K562 (cell line): ENCODE data around the gene SAMD8.

ENCODE experiments used
- ARID1B ChIP-seq: fragments of 450-650 bp; IDR thresholded peaks from 2 replicates; pipeline ENCODE4 v1.6.1; 2016; ENCODE audit warnings: antibody characterized with exemption, mild to moderate bottlenecking, inconsistent platforms
- CREB1 ChIP-seq, 2 experiments: sonication (generic) in 1 of 2; formaldehyde crosslinking in 1 of 2; IDR thresholded peaks; 2 replicates each; pipeline versions ENCODE4 v1.6.1 to v1.8.0; 2012 to 2022; ENCODE audit warnings: inconsistent platforms in 1 of 2, mild to moderate bottlenecking in 1 of 2, missing genetic modification reagents in 1 of 2, moderate library complexity in 1 of 2
- ESRRA ChIP-seq: fragments of 450-650 bp; IDR thresholded peaks from 2 replicates; pipeline ENCODE4 v1.6.1; 2014; ENCODE audit warnings: low read depth, mild to moderate bottlenecking, moderate library complexity, borderline replicate concordance
- ETV5 ChIP-seq: sonication (generic); formaldehyde crosslinking; IDR thresholded peaks from 2 replicates; pipeline ENCODE4 v1.4.0; 2020; ENCODE audit warnings: low read depth, mild to moderate bottlenecking, missing genetic modification reagents
- MLX ChIP-seq, 2 experiments: fragments of 450-650 bp in 1 of 2; sonication (generic) in 1 of 2; formaldehyde crosslinking; conservative IDR thresholded peaks; 2 replicates each; pipeline versions ENCODE4 v1.4.0 to v1.8.1; 2020 to 2022; ENCODE audit warnings: mild to moderate bottlenecking in 1 of 2, missing genetic modification reagents in 1 of 2
- NFE2L1 ChIP-seq: fragments of 450-650 bp; IDR thresholded peaks from 2 replicates; pipeline ENCODE4 v1.6.1; 2016; ENCODE audit warnings: missing genetic modification characterization, low read depth, mild to moderate bottlenecking, missing compliant biosample characterization, moderate library complexity, borderline replicate concordance
- POLR2AphosphoS5 ChIP-seq: IDR thresholded peaks from 2 replicates; pipeline ENCODE4 v1.6.1; 2011; ENCODE audit warnings: mild to moderate bottlenecking, low read depth, low read length, moderate library complexity; ENCODE audit not compliant: control insufficient read depth, insufficient read depth
- REST ChIP-seq, 2 experiments: fragments of 450-650 bp; formaldehyde crosslinking in 1 of 2; IDR thresholded peaks; 2 replicates each; pipeline versions ENCODE4 v1.4.0 to v1.6.1; 2014 to 2020; ENCODE audit warnings: mild to moderate bottlenecking in 2 of 2, borderline replicate concordance in 1 of 2, low read depth in 1 of 2
- TCF7 ChIP-seq: sonication (generic); IDR thresholded peaks from 2 replicates; pipeline ENCODE4 v1.6.1; 2016; ENCODE audit warnings: antibody characterized with exemption, borderline replicate concordance
- TEAD2 ChIP-seq: fragments of 450-650 bp; IDR thresholded peaks from 2 replicates; pipeline ENCODE4 v1.6.1; 2016; ENCODE audit warnings: missing genetic modification characterization, control low read depth, missing compliant biosample characterization
- YY1 ChIP-seq, 3 experiments: IDR thresholded peaks; 2 replicates each; pipeline ENCODE4 v1.6.1; 2011; ENCODE audit warnings: low read length in 2 of 3, mild to moderate bottlenecking in 2 of 3, moderate library complexity in 2 of 3, borderline replicate concordance in 1 of 3, control low read depth in 1 of 3, low read depth in 1 of 3; ENCODE audit not compliant: insufficient read depth in 3 of 3, insufficient replicate concordance in 2 of 3, control insufficient read depth in 1 of 3, insufficient read length in 1 of 3; ENCODE audit errors: extremely low read depth in 1 of 3
- TF ChIP-seq, protein P1 (sequence below): sonication (generic); formaldehyde crosslinking; IDR thresholded peaks from 2 replicates; pipeline ENCODE4 v1.8.0; 2022; ENCODE audit warnings: mild to moderate bottlenecking, missing genetic modification reagents
- TF ChIP-seq, protein P2 (sequence below): sonication (generic); formaldehyde crosslinking; IDR thresholded peaks from 2 replicates; pipeline ENCODE4 v1.4.0; 2020; ENCODE audit warnings: mild to moderate bottlenecking, missing genetic modification reagents
- TF ChIP-seq, protein P3 (sequence below), 3 experiments: IDR thresholded peaks in 2 of 3; conservative IDR thresholded peaks in 1 of 3; 2 replicates each; pipeline ENCODE4 v1.5.1; 2011 to 2012; ENCODE audit warnings: low read length in 3 of 3, mild to moderate bottlenecking in 3 of 3, control low read depth in 2 of 3, improper control_type of control experiment in 1 of 3, inconsistent platforms in 1 of 3, low read depth in 1 of 3, mixed read lengths in 1 of 3, moderate library complexity in 1 of 3; ENCODE audit not compliant: insufficient read depth in 2 of 3

DNA sequence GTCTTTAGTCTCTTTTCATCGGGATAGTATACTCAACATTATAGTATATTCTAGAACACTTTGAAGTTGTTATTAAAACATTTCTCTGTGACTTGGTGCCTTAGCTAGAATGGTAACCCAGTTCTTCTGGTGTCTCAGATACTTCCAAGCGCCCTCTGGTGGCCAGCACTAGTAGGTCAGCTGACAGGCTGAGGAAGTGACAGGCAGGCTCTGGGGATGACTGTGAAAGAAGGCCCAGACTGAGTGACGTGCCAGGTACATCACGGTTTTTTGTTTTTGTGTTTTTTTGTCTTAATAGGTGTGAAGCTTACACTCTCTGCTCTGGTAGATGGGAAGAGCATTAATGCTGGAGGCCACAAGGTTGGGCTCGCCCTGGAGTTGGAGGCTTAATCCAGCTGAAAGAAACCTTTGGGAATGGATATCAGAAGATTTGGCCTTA lies 119.2 kb downstream of the SAMD8 start:
- TF ChIP-seq, protein P1, sequence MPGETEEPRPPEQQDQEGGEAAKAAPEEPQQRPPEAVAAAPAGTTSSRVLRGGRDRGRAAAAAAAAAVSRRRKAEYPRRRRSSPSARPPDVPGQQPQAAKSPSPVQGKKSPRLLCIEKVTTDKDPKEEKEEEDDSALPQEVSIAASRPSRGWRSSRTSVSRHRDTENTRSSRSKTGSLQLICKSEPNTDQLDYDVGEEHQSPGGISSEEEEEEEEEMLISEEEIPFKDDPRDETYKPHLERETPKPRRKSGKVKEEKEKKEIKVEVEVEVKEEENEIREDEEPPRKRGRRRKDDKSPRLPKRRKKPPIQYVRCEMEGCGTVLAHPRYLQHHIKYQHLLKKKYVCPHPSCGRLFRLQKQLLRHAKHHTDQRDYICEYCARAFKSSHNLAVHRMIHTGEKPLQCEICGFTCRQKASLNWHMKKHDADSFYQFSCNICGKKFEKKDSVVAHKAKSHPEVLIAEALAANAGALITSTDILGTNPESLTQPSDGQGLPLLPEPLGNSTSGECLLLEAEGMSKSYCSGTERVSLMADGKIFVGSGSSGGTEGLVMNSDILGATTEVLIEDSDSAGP: no peak
- TF ChIP-seq ESRRA (no peak), MLX (CRISPR knock-in tag; conservative IDR thresholded peaks at IDR 0.05) (no peak), NFE2L1 (no peak), TCF7 (no peak), ETV5 (CRISPR knock-in tag) (no peak), ARID1B (no peak), POLR2AphosphoS5 (0 out of 2 replicates have a peak, but pooled peaks have one; percentile 31), REST (IDR thresholded peaks at IDR 0.05; ENCODE audit: borderline replicate concordance) (peak; percentile 75), REST (CRISPR knock-in tag; IDR thresholded peaks at IDR 0.05; ENCODE audit: low read depth) (no peak), YY1 (IDR thresholded peaks at IDR 0.05; ENCODE audit: borderline replicate concordance in 1 of 3, control insufficient read depth in 1 of 3, extremely low read depth in 1 of 3, insufficient read depth in 3 of 3, insufficient read length in 1 of 3, insufficient replicate concordance in 2 of 3, low read depth in 1 of 3, low read length in 2 of 3) (peak in 1 of 3 experiments; percentile 15), CREB1 (IDR thresholded peaks at IDR 0.05) (peak; percentile 66; the same call in 1 of the 2 replicates), CREB1 (CRISPR knock-in tag; IDR thresholded peaks at IDR 0.05) (peak; percentile 44; the same call in 1 of the 2 replicates), TEAD2 (no peak)
- TF ChIP-seq, protein P2, sequence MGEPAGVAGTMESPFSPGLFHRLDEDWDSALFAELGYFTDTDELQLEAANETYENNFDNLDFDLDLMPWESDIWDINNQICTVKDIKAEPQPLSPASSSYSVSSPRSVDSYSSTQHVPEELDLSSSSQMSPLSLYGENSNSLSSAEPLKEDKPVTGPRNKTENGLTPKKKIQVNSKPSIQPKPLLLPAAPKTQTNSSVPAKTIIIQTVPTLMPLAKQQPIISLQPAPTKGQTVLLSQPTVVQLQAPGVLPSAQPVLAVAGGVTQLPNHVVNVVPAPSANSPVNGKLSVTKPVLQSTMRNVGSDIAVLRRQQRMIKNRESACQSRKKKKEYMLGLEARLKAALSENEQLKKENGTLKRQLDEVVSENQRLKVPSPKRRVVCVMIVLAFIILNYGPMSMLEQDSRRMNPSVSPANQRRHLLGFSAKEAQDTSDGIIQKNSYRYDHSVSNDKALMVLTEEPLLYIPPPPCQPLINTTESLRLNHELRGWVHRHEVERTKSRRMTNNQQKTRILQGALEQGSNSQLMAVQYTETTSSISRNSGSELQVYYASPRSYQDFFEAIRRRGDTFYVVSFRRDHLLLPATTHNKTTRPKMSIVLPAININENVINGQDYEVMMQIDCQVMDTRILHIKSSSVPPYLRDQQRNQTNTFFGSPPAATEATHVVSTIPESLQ (CRISPR knock-in tag): no peak
- TF ChIP-seq, protein P3, sequence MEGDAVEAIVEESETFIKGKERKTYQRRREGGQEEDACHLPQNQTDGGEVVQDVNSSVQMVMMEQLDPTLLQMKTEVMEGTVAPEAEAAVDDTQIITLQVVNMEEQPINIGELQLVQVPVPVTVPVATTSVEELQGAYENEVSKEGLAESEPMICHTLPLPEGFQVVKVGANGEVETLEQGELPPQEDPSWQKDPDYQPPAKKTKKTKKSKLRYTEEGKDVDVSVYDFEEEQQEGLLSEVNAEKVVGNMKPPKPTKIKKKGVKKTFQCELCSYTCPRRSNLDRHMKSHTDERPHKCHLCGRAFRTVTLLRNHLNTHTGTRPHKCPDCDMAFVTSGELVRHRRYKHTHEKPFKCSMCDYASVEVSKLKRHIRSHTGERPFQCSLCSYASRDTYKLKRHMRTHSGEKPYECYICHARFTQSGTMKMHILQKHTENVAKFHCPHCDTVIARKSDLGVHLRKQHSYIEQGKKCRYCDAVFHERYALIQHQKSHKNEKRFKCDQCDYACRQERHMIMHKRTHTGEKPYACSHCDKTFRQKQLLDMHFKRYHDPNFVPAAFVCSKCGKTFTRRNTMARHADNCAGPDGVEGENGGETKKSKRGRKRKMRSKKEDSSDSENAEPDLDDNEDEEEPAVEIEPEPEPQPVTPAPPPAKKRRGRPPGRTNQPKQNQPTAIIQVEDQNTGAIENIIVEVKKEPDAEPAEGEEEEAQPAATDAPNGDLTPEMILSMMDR (IDR thresholded peaks at IDR 0.05 in 2 of 3, conservative IDR thresholded peaks at IDR 0.05 in 1 of 3; ENCODE audit: insufficient read depth in 2 of 3, low read depth in 1 of 3, low read length in 3 of 3): peak; percentile 90 to 98 (median 94)
